Epithelial cell of esophagus (primary cell): Measurements from ENCODE around the gene UNC5CL.

Source experiments
- DNase-seq: peaks from one replicate; pipeline ENCODE4 v3.0.0; 2010; ENCODE audit warnings: low read depth
- H3K4me3 ChIP-seq: 2 replicates; pipeline ENCODE4 v1.5.1; 2011; ENCODE audit warnings: mild to moderate bottlenecking, low read length, control low read depth
- TF ChIP-seq, protein P1 (sequence below): IDR thresholded peaks from 2 replicates; pipeline ENCODE4 v1.5.1; 2011; ENCODE audit warnings: low read depth, mild to moderate bottlenecking, low read length, control low read depth, inconsistent platforms; ENCODE audit not compliant: insufficient read depth; ENCODE audit errors: missing control alignments

The UNC5CL gene

GRCh38 chr6:41071923-41072835 is 33.2 kb upstream of the UNC5CL start, which contains the start of gene OARD1:
Gene OARD1, minus strand, starts transcription at chr6:41072356. Its CDS starts 722 bp downstream, at chr6:41071634.
- peak within 1 kb of the TSS; percentile 81 for H3K4me3 ChIP-seq
- TF ChIP-seq, protein P1, sequence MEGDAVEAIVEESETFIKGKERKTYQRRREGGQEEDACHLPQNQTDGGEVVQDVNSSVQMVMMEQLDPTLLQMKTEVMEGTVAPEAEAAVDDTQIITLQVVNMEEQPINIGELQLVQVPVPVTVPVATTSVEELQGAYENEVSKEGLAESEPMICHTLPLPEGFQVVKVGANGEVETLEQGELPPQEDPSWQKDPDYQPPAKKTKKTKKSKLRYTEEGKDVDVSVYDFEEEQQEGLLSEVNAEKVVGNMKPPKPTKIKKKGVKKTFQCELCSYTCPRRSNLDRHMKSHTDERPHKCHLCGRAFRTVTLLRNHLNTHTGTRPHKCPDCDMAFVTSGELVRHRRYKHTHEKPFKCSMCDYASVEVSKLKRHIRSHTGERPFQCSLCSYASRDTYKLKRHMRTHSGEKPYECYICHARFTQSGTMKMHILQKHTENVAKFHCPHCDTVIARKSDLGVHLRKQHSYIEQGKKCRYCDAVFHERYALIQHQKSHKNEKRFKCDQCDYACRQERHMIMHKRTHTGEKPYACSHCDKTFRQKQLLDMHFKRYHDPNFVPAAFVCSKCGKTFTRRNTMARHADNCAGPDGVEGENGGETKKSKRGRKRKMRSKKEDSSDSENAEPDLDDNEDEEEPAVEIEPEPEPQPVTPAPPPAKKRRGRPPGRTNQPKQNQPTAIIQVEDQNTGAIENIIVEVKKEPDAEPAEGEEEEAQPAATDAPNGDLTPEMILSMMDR: no peak
- DNase-seq: peak; percentile 99

GRCh38 chr6:41071501-41071922 is 32.5 kb upstream of the UNC5CL start:
- TF ChIP-seq, protein P1: peak; percentile 14

GRCh38 chr6:41066867-41067304 is 27.9 kb upstream of the UNC5CL start:
- TF ChIP-seq, protein P1: peak; percentile 83
- peak; percentile 86 for DNase-seq
- no peak overlapping the region for H3K4me3 ChIP-seq

More at GRCh38 chr6:41071501-41071922, 32.5 kb upstream of the UNC5CL start:
- DNase-seq: no peak
- peak overlapping the region; percentile 81 for H3K4me3 ChIP-seq

- no peak for DNase-seq
- TF ChIP-seq, protein P1: no peak
- no peak overlapping the region for H3K4me3 ChIP-seq
Observed at GRCh38 chr6:41065550-41066026, 26.6 kb upstream of the UNC5CL start.

DNA sequence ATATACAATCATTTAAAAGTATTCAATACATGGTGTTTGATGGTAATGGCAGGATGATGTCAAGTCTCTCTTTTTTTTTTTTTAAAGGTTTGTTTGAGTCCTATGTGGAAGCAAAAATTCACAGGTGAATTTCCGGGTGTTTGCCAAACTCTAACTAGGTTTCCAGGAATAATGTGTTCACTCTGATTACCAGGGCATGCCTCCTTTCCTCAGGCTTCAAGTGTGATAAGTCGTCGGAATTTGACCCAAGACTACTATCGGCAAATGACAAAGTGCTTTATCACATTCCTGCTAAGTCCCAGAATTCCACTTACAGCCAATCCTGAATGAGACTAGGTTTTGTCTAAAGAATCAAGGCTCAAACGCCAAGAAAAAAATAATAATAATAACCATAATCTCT is 25.8 kb upstream of the UNC5CL start:
- no peak overlapping the region for H3K4me3 ChIP-seq
- DNase-seq: no peak
- TF ChIP-seq, protein P1: no peak

DNA sequence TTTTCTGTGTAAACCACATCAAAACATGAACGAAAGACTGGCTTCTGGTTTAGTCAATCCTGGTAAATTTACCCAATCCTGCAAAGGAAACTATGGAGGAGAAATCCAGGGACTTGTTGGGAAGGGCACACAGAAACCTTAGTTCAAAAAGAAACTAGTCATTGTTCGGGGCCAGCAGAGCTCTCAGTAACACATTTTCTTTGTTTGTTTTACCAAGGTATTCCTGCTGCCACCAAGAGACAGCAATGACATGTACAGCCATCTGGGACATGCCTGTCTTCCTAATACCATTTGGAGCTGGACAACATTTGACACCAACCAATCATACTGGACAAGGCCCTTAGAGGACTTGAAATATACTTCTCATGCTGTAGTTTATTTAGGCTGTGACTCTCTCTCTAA is 24.9 kb upstream of the UNC5CL start:
- no peak for DNase-seq
- H3K4me3 ChIP-seq: no peak overlapping the region
- TF ChIP-seq, protein P1: no peak
